Prostate gland (tissue), 2 donors: ENCODE data around the gene MEIOB. TPM values are rescaled to one million over a fixed set of nuclear protein-coding genes. Genes with fewer than 3 reads are reported as not detected.

ENCODE experiments used
- DNase-seq: peaks from one replicate; pipeline ENCODE4 v3.0.0-alpha.2; 2019; ENCODE audit warnings: low spot score
- H3K27ac ChIP-seq, 2 donors: fragments of 200-600 bp; sonication (generic); 2 replicates each; pipeline ENCODE4 v1.5.1; 2017 to 2019
- H3K27me3 ChIP-seq: fragments of 200-600 bp; sonication (generic); replicated peaks from 2 replicates; pipeline ENCODE4 v1.5.1; 2019; ENCODE audit not compliant: insufficient read depth
- H3K36me3 ChIP-seq, 2 donors: fragments of 200-600 bp; sonication (generic); 1 replicate in 1 of 2; 2 replicates in 1 of 2; pipeline versions ENCODE4 v1.5.1 to v1.8.1; 2017 to 2019
- H3K4me1 ChIP-seq: fragments of 200-600 bp; sonication (generic); replicated peaks from 2 replicates; pipeline ENCODE4 v1.5.1; 2019
- H3K4me3 ChIP-seq, 2 donors: fragments of 200-600 bp; sonication (generic); 2 replicates each; pipeline ENCODE4 v1.5.1; 2017 to 2019
- H3K9me3 ChIP-seq: fragments of 200-600 bp; sonication (generic); 2 replicates; pipeline ENCODE4 v1.5.1; 2017
- POLR2A ChIP-seq: fragments of 450-650 bp; IDR thresholded peaks from one replicate; pipeline ENCODE4 v1.6.1; 2016; ENCODE audit warnings: antibody characterized with exemption, mild to moderate bottlenecking
- POLR2AphosphoS5 ChIP-seq: sonication (generic); formaldehyde crosslinking; IDR thresholded peaks from one replicate; pipeline ENCODE4 v1.6.1; 2017; ENCODE audit warnings: antibody characterized with exemption
- WGBS: methylation state at CpG from one replicate; pipeline ENCODE4 v1.1.5; 2018; 5-methylcytosine and 5-hydroxymethylcytosine counted together
- intact Hi-C: fragments of 100-400 bp; cut with DNase I; formaldehyde crosslinking; loops from one replicate; pipeline ENCODE4 v1.14.2; 2022
- total RNA-seq, 2 donors: library from RNA; depleted of rRNA; stranded (reverse); fragments of >200 nt; gene quantifications; one replicate each; pipeline ENCODE4 v1.1.0, GENCODE V29; 2016
- TF ChIP-seq, protein P1 (sequence below), 4 experiments: fragments of 200-600 bp in 2 of 4; fragments of 450-650 bp in 2 of 4; sonication (generic) in 2 of 4; IDR thresholded peaks; 1 replicate in 3 of 4; 2 replicates in 1 of 4; pipeline ENCODE4 v1.5.1; 2016 to 2019; ENCODE audit warnings: antibody characterized with exemption in 4 of 4, mild to moderate bottlenecking in 2 of 4, moderate library complexity in 2 of 4

MEIOB gene
- total RNA-seq, 2 donors from 2014 or later, result 14.4 TPM; not detected in 1

GRCh38 chr16:1865902-1866690 is 5.9 kb downstream of the MEIOB start:
- H3K36me3 ChIP-seq, result no peaks in the 10 kb centered on the region
- no peak for DNase-seq
- no peak overlapping the region for H3K4me3 ChIP-seq
- H3K9me3 ChIP-seq, result no peaks in the 10 kb centered on the region
- TF ChIP-seq POLR2AphosphoS5 (no peak), POLR2A (no peak)
- TF ChIP-seq, protein P1, sequence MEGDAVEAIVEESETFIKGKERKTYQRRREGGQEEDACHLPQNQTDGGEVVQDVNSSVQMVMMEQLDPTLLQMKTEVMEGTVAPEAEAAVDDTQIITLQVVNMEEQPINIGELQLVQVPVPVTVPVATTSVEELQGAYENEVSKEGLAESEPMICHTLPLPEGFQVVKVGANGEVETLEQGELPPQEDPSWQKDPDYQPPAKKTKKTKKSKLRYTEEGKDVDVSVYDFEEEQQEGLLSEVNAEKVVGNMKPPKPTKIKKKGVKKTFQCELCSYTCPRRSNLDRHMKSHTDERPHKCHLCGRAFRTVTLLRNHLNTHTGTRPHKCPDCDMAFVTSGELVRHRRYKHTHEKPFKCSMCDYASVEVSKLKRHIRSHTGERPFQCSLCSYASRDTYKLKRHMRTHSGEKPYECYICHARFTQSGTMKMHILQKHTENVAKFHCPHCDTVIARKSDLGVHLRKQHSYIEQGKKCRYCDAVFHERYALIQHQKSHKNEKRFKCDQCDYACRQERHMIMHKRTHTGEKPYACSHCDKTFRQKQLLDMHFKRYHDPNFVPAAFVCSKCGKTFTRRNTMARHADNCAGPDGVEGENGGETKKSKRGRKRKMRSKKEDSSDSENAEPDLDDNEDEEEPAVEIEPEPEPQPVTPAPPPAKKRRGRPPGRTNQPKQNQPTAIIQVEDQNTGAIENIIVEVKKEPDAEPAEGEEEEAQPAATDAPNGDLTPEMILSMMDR (IDR thresholded peaks at IDR 0.05), result no peak
- no peak overlapping the region for H3K27ac ChIP-seq
- 74% methylated on average over 6 of the region's 6 CpGs for WGBS
- H3K4me1 ChIP-seq, result no peaks in the 10 kb centered on the region
- no peaks in the 10 kb centered on the region for H3K27me3 ChIP-seq
- intact Hi-C loops, result no loop called here

DNA sequence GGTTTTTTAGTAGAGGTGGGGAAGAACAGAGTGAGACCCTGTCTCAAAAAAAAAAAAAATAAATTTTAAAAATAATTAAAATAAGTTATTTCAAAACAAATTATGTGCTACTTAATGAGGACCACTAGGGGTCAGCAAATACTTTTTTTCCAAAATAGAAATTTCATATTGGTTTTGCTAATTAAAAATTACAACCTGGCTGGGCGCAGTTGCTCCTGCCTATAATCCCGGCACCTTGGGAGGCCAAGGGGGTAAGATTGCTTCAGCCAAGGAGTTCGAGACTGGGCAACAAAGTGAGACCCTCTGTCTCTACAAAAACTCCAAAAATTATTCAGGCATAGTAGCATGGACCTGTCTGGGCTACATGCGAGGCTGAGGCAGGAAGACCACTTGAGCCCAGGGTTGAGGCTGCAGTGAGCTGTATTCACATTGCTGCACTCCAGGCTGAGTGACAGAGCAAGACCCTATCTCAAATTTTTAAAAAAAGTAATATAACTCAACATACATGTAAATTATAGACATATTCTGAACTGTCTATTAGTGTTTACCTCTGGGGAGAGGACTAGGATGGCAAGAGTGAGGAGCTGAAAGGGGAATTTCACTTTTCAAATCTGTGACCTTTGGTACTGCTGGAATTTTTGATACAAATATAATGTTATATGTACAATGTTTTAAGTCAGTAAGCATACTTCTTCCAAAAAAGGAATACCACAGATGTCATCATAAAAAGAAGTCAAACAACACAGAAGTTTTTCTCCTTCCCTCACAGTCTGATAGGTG is 8.1 kb downstream of the MEIOB start:
- no peaks in the 10 kb centered on the region for H3K9me3 ChIP-seq
- intact Hi-C loops, result loop anchor here (5.0 kb wide), 1 partner anchor 63 kb away; no protein-coding TSS in a partner anchor
- no peak overlapping the region for H3K4me3 ChIP-seq
- no peak overlapping the region for H3K27ac ChIP-seq
- DNase-seq, result no peak
- 15% methylated on average over 4 of the region's 4 CpGs for WGBS
- TF ChIP-seq, protein P1 (IDR thresholded peaks at IDR 0.05), result peak; percentile 15 to 75 (median 48)
- TF ChIP-seq POLR2A, result no peak
- no peaks in the 10 kb centered on the region for H3K4me1 ChIP-seq
- no peaks in the 10 kb centered on the region for H3K36me3 ChIP-seq
- H3K27me3 ChIP-seq, result no peaks in the 10 kb centered on the region

DNA sequence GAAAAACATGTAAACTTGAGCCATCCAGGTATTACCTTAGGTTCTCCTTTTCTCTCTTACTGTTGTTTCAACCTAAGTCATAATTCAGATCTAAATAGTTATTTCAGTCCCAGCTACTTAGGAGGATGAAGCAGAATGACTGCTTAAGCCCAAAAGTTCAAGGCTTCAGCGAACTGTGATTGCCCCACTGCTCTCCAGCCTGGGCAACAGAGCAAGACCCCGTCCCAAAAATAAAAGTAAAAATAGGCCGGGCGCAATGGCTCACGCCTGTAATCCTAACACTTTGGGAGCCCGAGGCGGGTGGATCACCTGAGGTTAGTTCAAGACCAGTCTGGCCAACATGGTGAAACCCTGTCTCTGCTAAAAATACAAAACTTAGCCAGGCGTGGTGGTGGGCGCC is 9.6 kb downstream of the MEIOB start:
- WGBS, result 82% methylated on average over 9 of the region's 9 CpGs
- no peaks in the 10 kb centered on the region for H3K36me3 ChIP-seq
- H3K27me3 ChIP-seq, result no peaks in the 10 kb centered on the region
- H3K27ac ChIP-seq, result no peak overlapping the region
- TF ChIP-seq, protein P1 (IDR thresholded peaks at IDR 0.05), result no peak
- TF ChIP-seq POLR2AphosphoS5, result no peak
- H3K9me3 ChIP-seq, result no peaks in the 10 kb centered on the region
- H3K4me1 ChIP-seq, result no peaks in the 10 kb centered on the region
- DNase-seq, result no peak
- no peak overlapping the region for H3K4me3 ChIP-seq
- intact Hi-C loops, result loop anchor here (5.0 kb wide), 1 partner anchor 65 kb away; no protein-coding TSS in a partner anchor

GRCh38 chr16:1861730-1862129 is 10.2 kb downstream of the MEIOB start:
- H3K27me3 ChIP-seq, result no peaks in the 10 kb centered on the region
- no peaks in the 10 kb centered on the region for H3K9me3 ChIP-seq
- TF ChIP-seq POLR2A, result no peak
- TF ChIP-seq, protein P1 (IDR thresholded peaks at IDR 0.05), result no peak
- TF ChIP-seq POLR2AphosphoS5, result no peak
- 76% methylated on average over 5 of the region's 5 CpGs for WGBS
- H3K27ac ChIP-seq, result no peak overlapping the region
- DNase-seq, result no peak
- H3K36me3 ChIP-seq, result no peaks in the 10 kb centered on the region
- intact Hi-C loops, result loop anchor here (5.0 kb wide), 1 partner anchor 66 kb away; no protein-coding TSS in a partner anchor
- H3K4me3 ChIP-seq, result no peak overlapping the region
- H3K4me1 ChIP-seq, result no peaks in the 10 kb centered on the region
